BLaER1 treated with 17β-estradiol and CSF1 and Interleukin-3, amounts not matched to agents 10 nM and 100 nM (cell line): ENCODE measurements around the gene USP6.

Experiments
- H3K27ac ChIP-seq, 11 experiments: shearing (Covaris generic); formaldehyde crosslinking; 2 replicates each; pipeline ENCODE4 v1.8.1; 2022
- H3K27me3 ChIP-seq, 11 experiments: shearing (Covaris generic); formaldehyde crosslinking; 2 replicates each; pipeline ENCODE4 v1.8.1; 2022
- H3K36me3 ChIP-seq, 11 experiments: shearing (Covaris generic); formaldehyde crosslinking; 2 replicates each; pipeline ENCODE4 v1.8.1; 2022
- H3K4me1 ChIP-seq, 10 experiments: shearing (Covaris generic); formaldehyde crosslinking; 2 replicates each; pipeline ENCODE4 v1.8.1; 2022
- H3K4me2 ChIP-seq, 11 experiments: shearing (Covaris generic); formaldehyde crosslinking; 2 replicates each; pipeline ENCODE4 v1.8.1; 2022
- H3K4me3 ChIP-seq, 10 experiments: shearing (Covaris generic); formaldehyde crosslinking; 2 replicates each; pipeline ENCODE4 v1.8.1; 2022
- H3K9ac ChIP-seq, 11 experiments: shearing (Covaris generic); formaldehyde crosslinking; 2 replicates each; pipeline ENCODE4 v1.8.1; 2022
- H3K9me3 ChIP-seq, 11 experiments: shearing (Covaris generic); formaldehyde crosslinking; replicated peaks in 1 of 11; 2 replicates each; pipeline ENCODE4 v1.8.1; 2022
- H4K20me1 ChIP-seq, 11 experiments: shearing (Covaris generic); formaldehyde crosslinking; 2 replicates each; pipeline ENCODE4 v1.8.1; 2022
- Cebpa-rat ChIP-seq, 11 experiments: shearing (Covaris generic); IDR thresholded peaks; 2 replicates each; pipeline ENCODE4 v1.8.1; 2022

USP6 gene

GRCh38 chr17:5092218-5093010 lies 23.4 kb upstream of the USP6 start:
- H3K9me3 ChIP-seq, result peaks cover 100% of the 10 kb centered on the region in 11 experiments
- H3K4me2 ChIP-seq, result no peak overlapping the region

GRCh38 chr17:5096731-5097100 lies 19.1 kb upstream of the USP6 start:
- no peaks in the 10 kb centered on the region for H3K27me3 ChIP-seq
- no peaks in the 10 kb centered on the region for H4K20me1 ChIP-seq
- H3K4me3 ChIP-seq, result peak overlapping the region in 5 of 10 experiments; percentile 9 to 38 (median 14); a peak in 5 of 20 replicates
- H3K9ac ChIP-seq, result no peak overlapping the region
- H3K4me2 ChIP-seq, result peak overlapping the region in 1 of 11 experiments; percentile 19; a peak in 2 of 22 replicates
- TF ChIP-seq Cebpa-rat (IDR thresholded peaks at IDR 0.05), result no peak
- H3K36me3 ChIP-seq, result peaks cover 37 to 55% (median 46%) of the 10 kb centered on the region in 11 experiments
- H3K4me1 ChIP-seq, result peaks cover 0 to 7% (median 0%) of the 10 kb centered on the region in 10 experiments; a peak in 1 of 20 replicates
- peaks cover 71 to 100% (median 81%) of the 10 kb centered on the region in 11 experiments for H3K9me3 ChIP-seq
- no peak overlapping the region for H3K27ac ChIP-seq

More at GRCh38 chr17:5092218-5093010, 23.4 kb upstream of the USP6 start:
- TF ChIP-seq Cebpa-rat (IDR thresholded peaks at IDR 0.05), result no peak
- Histone ChIP-seq H3K36me3 (peaks cover 79 to 95% (median 87%) of the 10 kb centered on the region in 11 experiments), H3K9ac (no peak overlapping the region), H3K4me3 (peak overlapping the region in 8 of 10 experiments; percentile 1 to 45 (median 16); a peak in 8 of 20 replicates), H3K27ac (no peak overlapping the region), H4K20me1 (no peaks in the 10 kb centered on the region), H3K4me1 (no peaks in the 10 kb centered on the region), H3K27me3 (no peaks in the 10 kb centered on the region)

GRCh38 chr17:5097101-5097834 lies 18.6 kb upstream of the USP6 start:
- H4K20me1 ChIP-seq, result no peaks in the 10 kb centered on the region
- peaks cover 65 to 97% (median 75%) of the 10 kb centered on the region in 11 experiments for H3K9me3 ChIP-seq
- H3K27ac ChIP-seq, result no peak overlapping the region
- no peak overlapping the region for H3K9ac ChIP-seq
- H3K4me2 ChIP-seq, result no peak overlapping the region
- TF ChIP-seq Cebpa-rat (IDR thresholded peaks at IDR 0.05), result no peak
- H3K27me3 ChIP-seq, result no peaks in the 10 kb centered on the region
- H3K4me1 ChIP-seq, result peaks cover 0 to 7% (median 0%) of the 10 kb centered on the region in 10 experiments; a peak in 1 of 20 replicates
- H3K36me3 ChIP-seq, result peaks cover 32 to 50% (median 40%) of the 10 kb centered on the region in 11 experiments
- H3K4me3 ChIP-seq, result peak overlapping the region in 5 of 10 experiments; percentile 9 to 38 (median 14); a peak in 5 of 20 replicates

GRCh38 chr17:5099271-5099670 lies 16.6 kb upstream of the USP6 start:
- peaks cover 0 to 7% (median 0%) of the 10 kb centered on the region in 10 experiments; a peak in 1 of 20 replicates for H3K4me1 ChIP-seq
- H3K9me3 ChIP-seq, result peaks cover 47 to 97% (median 64%) of the 10 kb centered on the region in 11 experiments

GRCh38 chr17:5100832-5101231 lies 15.0 kb upstream of the USP6 start:
- H3K4me1 ChIP-seq, result peaks cover 0 to 7% (median 0%) of the 10 kb centered on the region in 10 experiments; a peak in 1 of 20 replicates
- H3K4me2 ChIP-seq, result no peak overlapping the region
- no peak overlapping the region for H3K27ac ChIP-seq
- peaks cover 46 to 97% (median 64%) of the 10 kb centered on the region in 11 experiments for H3K9me3 ChIP-seq
- no peaks in the 10 kb centered on the region for H3K27me3 ChIP-seq
- no peak overlapping the region for H3K9ac ChIP-seq
- peaks cover 14 to 46% (median 32%) of the 10 kb centered on the region in 11 experiments for H3K36me3 ChIP-seq
- TF ChIP-seq Cebpa-rat (IDR thresholded peaks at IDR 0.05), result no peak
- no peak overlapping the region for H3K4me3 ChIP-seq
- H4K20me1 ChIP-seq, result no peaks in the 10 kb centered on the region

More at GRCh38 chr17:5099271-5099670, 16.6 kb upstream of the USP6 start:
- H3K9ac ChIP-seq, result no peak overlapping the region
- no peak for TF ChIP-seq Cebpa-rat (IDR thresholded peaks at IDR 0.05)
- peaks cover 12 to 46% (median 32%) of the 10 kb centered on the region in 11 experiments for H3K36me3 ChIP-seq
- no peak overlapping the region for H3K4me2 ChIP-seq
- no peak overlapping the region for H3K27ac ChIP-seq
- no peaks in the 10 kb centered on the region for H3K27me3 ChIP-seq
- H3K4me3 ChIP-seq, result no peak overlapping the region
- no peaks in the 10 kb centered on the region for H4K20me1 ChIP-seq

- H3K9me3 ChIP-seq, result peaks cover 43 to 62% (median 53%) of the 10 kb centered on the region in 11 experiments
- H3K4me3 ChIP-seq, result peak overlapping the region; percentile 75 to 91 (median 82)
- peak overlapping the region; percentile 83 to 95 (median 91) for H3K4me2 ChIP-seq
- H3K27me3 ChIP-seq, result no peaks in the 10 kb centered on the region
- H4K20me1 ChIP-seq, result no peaks in the 10 kb centered on the region
- peak overlapping the region; percentile 83 to 89 (median 85) for H3K9ac ChIP-seq
- H3K36me3 ChIP-seq, result peaks cover 44 to 68% (median 62%) of the 10 kb centered on the region in 11 experiments
- no peak for TF ChIP-seq Cebpa-rat (IDR thresholded peaks at IDR 0.05)
- H3K4me1 ChIP-seq, result peaks cover 10 to 27% (median 21%) of the 10 kb centered on the region in 10 experiments
- H3K27ac ChIP-seq, result peak overlapping the region; percentile 55 to 87 (median 83); a peak in 21 of 22 replicates
These were observed 5.0 kb upstream of the USP6 start for GRCh38 chr17:5110816-5111215.

- Histone ChIP-seq H3K27ac (peak within 1 kb of the TSS; percentile 55 to 87 (median 83); a peak in 21 of 22 replicates), H3K36me3 (peaks cover 37 to 60% (median 54%) of the 10 kb centered on the region in 11 experiments), H3K27me3 (no peaks in the 10 kb centered on the region)
These were observed 4.2 kb upstream of the USP6 start, which contains the start of gene ZNF232 for GRCh38 chr17:5111402-5112204. Gene ZNF232, minus strand, starts transcription at chr17:5111878. Its CDS starts 56 bp downstream, at chr17:5111822.

GRCh38 chr17:5118219-5118618 lies 2.4 kb downstream of the USP6 start:
- Histone ChIP-seq H3K36me3 (peaks cover 0 to 17% (median 14%) of the 10 kb centered on the region in 11 experiments; a peak in 12 of 22 replicates), H3K9ac (no peak overlapping the region), H3K27ac (no peak overlapping the region), H4K20me1 (no peaks in the 10 kb centered on the region), H3K4me3 (no peak overlapping the region), H3K27me3 (peaks cover 13 to 21% (median 17%) of the 10 kb centered on the region in 11 experiments), H3K9me3 (peaks cover 19 to 41% (median 24%) of the 10 kb centered on the region in 11 experiments; a peak in 21 of 22 replicates), H3K4me2 (no peak overlapping the region), H3K4me1 (peaks cover 0 to 5% (median 0%) of the 10 kb centered on the region in 10 experiments; a peak in 2 of 20 replicates)
- no peak for TF ChIP-seq Cebpa-rat (IDR thresholded peaks at IDR 0.05)

More at GRCh38 chr17:5111402-5112204, 4.2 kb upstream of the USP6 start, which contains the start of gene ZNF232:
- peak within 1 kb of the TSS; percentile 83 to 95 (median 91) for H3K4me2 ChIP-seq
- H3K9me3 ChIP-seq, result peaks cover 43 to 62% (median 52%) of the 10 kb centered on the region in 11 experiments
- H4K20me1 ChIP-seq, result no peaks in the 10 kb centered on the region
- peaks cover 10 to 27% (median 21%) of the 10 kb centered on the region in 10 experiments for H3K4me1 ChIP-seq
- peak within 1 kb of the TSS; percentile 75 to 91 (median 82) for H3K4me3 ChIP-seq
- no peak for TF ChIP-seq Cebpa-rat (IDR thresholded peaks at IDR 0.05)
- peak within 1 kb of the TSS; percentile 83 to 89 (median 85) for H3K9ac ChIP-seq
